HEK293T (cell line): ENCODE data around the gene KCNQ1.

Experiments
- CTCF ChIA-PET: fragments of 350-600 bp; formaldehyde crosslinking; extraction: SDS; loops from one replicate; lab custom pipeline; 2021; ENCODE audit warnings: antibody characterized with exemption, inconsistent platforms; lab: Yijun Ruan, JAX
- POLR2A ChIA-PET: fragments of 350-600 bp; formaldehyde crosslinking; extraction: SDS; loops from one replicate; lab custom pipeline; 2020; ENCODE audit warnings: antibody characterized with exemption, inconsistent platforms; lab: Yijun Ruan, JAX
- DNase-seq: peaks from one replicate; pipeline ENCODE4 v3.0.0; 2012; ENCODE audit warnings: mixed read lengths; ENCODE audit errors: extremely low spot score
- ARNT ChIP-seq: fragments of 450-650 bp; IDR thresholded peaks from 2 replicates; pipeline ENCODE4 v1.6.1; 2017; ENCODE audit warnings: mild to moderate bottlenecking
- BHLHE40 ChIP-seq: fragments of 450-650 bp; IDR thresholded peaks from 2 replicates; pipeline ENCODE4 v1.6.1; 2016; ENCODE audit warnings: mild to moderate bottlenecking, moderate library complexity, borderline replicate concordance
- CTBP1 ChIP-seq: fragments of 450-650 bp; IDR thresholded peaks from 2 replicates; pipeline ENCODE4 v1.6.1; 2016; ENCODE audit warnings: borderline replicate concordance
- ELF4 ChIP-seq: fragments of 450-650 bp; IDR thresholded peaks from 2 replicates; pipeline ENCODE4 v1.6.1; 2017; ENCODE audit warnings: antibody characterized with exemption
- FOXA1 ChIP-seq: fragments of 450-650 bp; IDR thresholded peaks from 2 replicates; pipeline ENCODE4 v1.6.1; 2016; ENCODE audit warnings: mild to moderate bottlenecking
- FOXK2 ChIP-seq: fragments of 450-650 bp; IDR thresholded peaks from 2 replicates; pipeline ENCODE4 v1.6.1; 2016; ENCODE audit warnings: mild to moderate bottlenecking
- FOXM1 ChIP-seq: fragments of 450-650 bp; IDR thresholded peaks from 2 replicates; pipeline ENCODE4 v1.6.1; 2017; ENCODE audit warnings: mild to moderate bottlenecking, borderline replicate concordance
- HDGF ChIP-seq: fragments of 450-650 bp; IDR thresholded peaks from 2 replicates; pipeline ENCODE4 v1.6.1; 2017; ENCODE audit warnings: antibody characterized with exemption, borderline replicate concordance
- L3MBTL2 ChIP-seq: fragments of 450-650 bp; conservative IDR thresholded peaks from 2 replicates; pipeline ENCODE4 v1.6.1; 2016; ENCODE audit warnings: mild to moderate bottlenecking
- LEF1 ChIP-seq: fragments of 450-650 bp; IDR thresholded peaks from 2 replicates; pipeline ENCODE4 v1.6.1; 2017; ENCODE audit warnings: mild to moderate bottlenecking, borderline replicate concordance
- NFRKB ChIP-seq: fragments of 450-650 bp; IDR thresholded peaks from 2 replicates; pipeline ENCODE4 v1.6.1; 2016; ENCODE audit warnings: mild to moderate bottlenecking, moderate library complexity
- SP1 ChIP-seq: fragments of 450-650 bp; IDR thresholded peaks from 2 replicates; pipeline ENCODE4 v1.6.1; 2017
- SUZ12 ChIP-seq: fragments of 450-650 bp; IDR thresholded peaks from 2 replicates; pipeline ENCODE4 v1.6.1; 2016; ENCODE audit warnings: mild to moderate bottlenecking
- TARDBP ChIP-seq: fragments of 450-650 bp; IDR thresholded peaks from 2 replicates; pipeline ENCODE4 v1.6.1; 2016
- ZNF384 ChIP-seq: fragments of 450-650 bp; IDR thresholded peaks from 2 replicates; pipeline ENCODE4 v1.6.1; 2016
- TF ChIP-seq, protein P1 (sequence below): fragments of 450-650 bp; IDR thresholded peaks from 2 replicates; pipeline ENCODE4 v1.6.1; 2016

Gene KCNQ1

DNA sequence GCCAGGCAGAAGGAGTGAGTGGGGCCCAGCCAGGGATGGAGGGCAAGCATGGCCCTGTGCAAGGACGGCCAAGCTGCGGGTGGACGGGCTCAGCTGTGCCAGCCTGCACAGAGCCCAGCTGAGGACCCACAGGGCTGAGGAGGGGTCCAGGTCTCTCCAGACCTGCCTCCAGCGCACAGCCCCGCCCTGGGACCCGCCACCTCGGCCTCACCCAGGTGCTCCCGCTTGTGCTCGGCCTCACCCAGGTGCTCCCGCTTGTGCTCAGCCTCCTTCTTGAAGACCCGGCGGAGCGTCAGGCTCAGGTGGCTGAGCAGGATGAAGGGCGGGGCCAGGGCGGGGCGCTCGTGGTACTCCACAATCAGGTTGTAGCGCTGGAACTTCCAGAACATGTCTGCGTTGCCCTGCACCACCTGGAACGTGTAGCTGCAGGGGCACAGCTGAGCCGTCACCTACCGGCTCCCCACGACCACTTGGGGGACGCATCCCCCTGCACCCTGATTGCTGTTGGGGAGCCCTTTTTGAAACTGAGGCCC is 37.9 kb upstream of the KCNQ1 start:
- ChIA-PET CTCF (no interaction called here), POLR2A (no interaction called here)
- no peak for DNase-seq
- TF ChIP-seq FOXM1 (no peak), FOXK2 (no peak), SP1 (no peak), NFRKB (no peak), CTBP1 (no peak), ELF4 (no peak), ARNT (no peak), BHLHE40 (no peak), FOXA1 (no peak), TARDBP (no peak), SUZ12 (no peak), LEF1 (no peak)
- TF ChIP-seq, protein P1, sequence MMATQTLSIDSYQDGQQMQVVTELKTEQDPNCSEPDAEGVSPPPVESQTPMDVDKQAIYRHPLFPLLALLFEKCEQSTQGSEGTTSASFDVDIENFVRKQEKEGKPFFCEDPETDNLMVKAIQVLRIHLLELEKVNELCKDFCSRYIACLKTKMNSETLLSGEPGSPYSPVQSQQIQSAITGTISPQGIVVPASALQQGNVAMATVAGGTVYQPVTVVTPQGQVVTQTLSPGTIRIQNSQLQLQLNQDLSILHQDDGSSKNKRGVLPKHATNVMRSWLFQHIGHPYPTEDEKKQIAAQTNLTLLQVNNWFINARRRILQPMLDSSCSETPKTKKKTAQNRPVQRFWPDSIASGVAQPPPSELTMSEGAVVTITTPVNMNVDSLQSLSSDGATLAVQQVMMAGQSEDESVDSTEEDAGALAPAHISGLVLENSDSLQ = no peak

- no peak for TF ChIP-seq ARNT
- CTCF ChIA-PET = interaction anchor here (1.1 to 2.8 kb wide), 2 partner anchors 8 to 11 kb away, joined by 4 to 29 read pairs; partner anchors contain the start of gene TSSC4
- POLR2A ChIA-PET = interaction anchor here (1.2 to 3.4 kb wide), 3 partner anchors 8 to 32 kb away, joined by 6 to 22 read pairs (median 18); partner anchors contain the start of genes CD81 and TSSC4
- no peak for DNase-seq
Observed at GRCh38 chr11:2408671-2409070, 36.1 kb upstream of the KCNQ1 start.

DNA sequence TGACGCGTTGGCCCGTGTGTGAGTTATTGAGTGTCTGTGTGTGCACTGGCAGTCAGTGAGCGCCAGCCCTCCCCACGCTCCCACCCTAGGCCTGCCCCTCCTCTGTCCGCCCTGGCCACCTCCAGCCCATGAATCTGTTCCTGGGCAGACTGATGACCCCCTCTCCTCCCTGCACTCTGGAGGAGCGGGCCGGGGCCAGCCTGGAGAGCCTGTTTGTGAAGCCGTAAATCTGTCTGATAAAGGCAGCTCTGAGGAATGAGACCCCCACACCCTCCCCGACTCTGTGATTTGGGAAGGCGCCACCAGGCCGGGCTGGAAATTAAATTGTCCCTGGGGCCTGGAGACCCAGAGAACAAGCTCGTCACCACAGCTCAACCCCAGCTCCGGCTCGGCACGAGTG is 35.7 kb upstream of the KCNQ1 start:
- no peak for TF ChIP-seq NFRKB
- no peak for TF ChIP-seq ARNT
- no peak for TF ChIP-seq LEF1
- TF ChIP-seq FOXA1 = no peak
- TF ChIP-seq TARDBP = no peak
- TF ChIP-seq HDGF = no peak
- no peak for TF ChIP-seq CTBP1
- no peak for TF ChIP-seq BHLHE40
- TF ChIP-seq SP1 = no peak
- TF ChIP-seq ELF4 = no peak
- ChIA-PET CTCF (interaction anchor here (0.7 to 2.8 kb wide), 3 partner anchors 9 to 769 kb away, joined by 3 to 29 read pairs (median 4); partner anchors contain the start of gene TSSC4), POLR2A (interaction anchor here (1.2 to 3.4 kb wide), 4 partner anchors 9 to 33 kb away, joined by 6 to 22 read pairs (median 12); partner anchors contain the start of genes CD81 and TSSC4)
- DNase-seq = no peak

- POLR2A ChIA-PET = interaction anchor here (1.2 to 3.4 kb wide), 4 partner anchors 10 to 34 kb away, joined by 6 to 22 read pairs (median 12); partner anchors contain the start of genes CD81 and TSSC4
- DNase-seq = no peak
- CTCF ChIA-PET = interaction anchor here (0.7 to 2.8 kb wide), 3 partner anchors 10 to 770 kb away, joined by 3 to 29 read pairs (median 4); partner anchors contain the start of gene TSSC4
Observed at GRCh38 chr11:2409611-2410468, 35.0 kb upstream of the KCNQ1 start.

GRCh38 chr11:2410616-2411015 is 34.2 kb upstream of the KCNQ1 start:
- POLR2A ChIA-PET = interaction anchor here (0.8 to 3.4 kb wide), 3 partner anchors 9 to 33 kb away, joined by 6 to 18 read pairs (median 6); partner anchors contain the start of gene TSSC4
- TF ChIP-seq FOXA1 (no peak), L3MBTL2 (no peak), ELF4 (no peak), ARNT (no peak), NFRKB (no peak), LEF1 (no peak), FOXK2 (no peak), SUZ12 (no peak), TARDBP (no peak), ZNF384 (no peak), CTBP1 (no peak), FOXM1 (no peak), SP1 (no peak)
- TF ChIP-seq, protein P1 = no peak
- no peak for DNase-seq
- CTCF ChIA-PET = no interaction called here

More at GRCh38 chr11:2409611-2410468, 35.0 kb upstream of the KCNQ1 start:
- TF ChIP-seq ARNT (no peak), HDGF (no peak), SUZ12 (no peak), NFRKB (no peak), ELF4 (no peak), L3MBTL2 (no peak), FOXA1 (no peak), FOXM1 (no peak), SP1 (no peak), FOXK2 (no peak), TARDBP (no peak), BHLHE40 (no peak), LEF1 (no peak), ZNF384 (no peak), CTBP1 (no peak)
- TF ChIP-seq, protein P1 = no peak
